KBM-7 (cell line): ENCODE results near the gene MTHFSD.

ENCODE experiments used
- DNase-seq: peaks from one replicate; pipeline ENCODE4 v3.0.0-alpha.2; 2015
- in situ Hi-C: fragments of 300-500 bp; cut with MboI; formaldehyde crosslinking; loops from 2 replicates; pipeline ENCODE4 v1.14.3; 2020; ENCODE audit warnings: low sequenced_read_pairs, low pct_unique_long_range_greater_than_20kb, mixed read lengths

MTHFSD gene

DNA sequence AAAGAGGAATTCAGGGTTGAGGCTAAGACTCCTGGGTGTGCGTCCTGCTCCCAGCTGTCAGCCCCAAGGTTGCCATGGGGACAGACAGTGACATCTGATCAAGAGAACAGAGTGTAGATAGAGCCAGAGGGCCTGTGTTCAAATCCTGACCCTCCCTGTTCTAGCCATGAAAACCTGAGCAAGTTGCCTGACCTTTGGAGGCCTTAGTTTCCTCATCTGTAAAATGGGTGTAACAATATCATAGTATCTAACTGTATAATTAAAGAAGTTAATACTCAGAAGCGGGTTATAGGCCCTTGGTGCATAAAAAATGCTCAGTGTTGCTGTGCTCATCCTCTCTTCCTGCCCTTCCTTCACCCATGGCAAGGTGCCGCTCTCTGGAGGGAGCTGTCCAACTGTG is 73.4 kb downstream of the MTHFSD start:
- no peak for DNase-seq
- in situ Hi-C loops = no loop called here

DNA sequence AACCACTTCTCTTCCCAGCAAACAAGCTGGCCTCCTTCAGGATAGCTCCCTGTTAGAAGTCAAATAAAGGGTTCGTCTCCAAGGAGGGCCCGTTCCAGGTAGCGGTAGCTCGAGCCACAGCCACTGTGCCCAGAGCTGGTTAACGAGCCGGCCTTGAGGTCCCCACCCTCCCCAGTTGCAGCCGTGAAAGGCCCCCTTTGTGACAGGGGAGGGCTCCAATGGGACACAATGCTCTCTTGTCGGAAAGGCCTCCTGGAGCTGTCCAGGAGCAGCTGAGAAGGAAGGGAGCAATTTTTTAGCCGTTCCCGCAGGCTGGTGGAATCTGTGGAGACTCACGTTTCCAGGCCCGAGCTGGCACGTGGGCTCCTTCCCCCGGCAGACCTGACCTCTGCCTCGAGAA is 74.6 kb downstream of the MTHFSD start:
- DNase-seq = no peak
- in situ Hi-C loops = no loop called here
